ENCODE results near the gene SORCS2. TPM values are rescaled to one million over a fixed set of nuclear protein-coding genes. Genes with fewer than 3 reads are reported as not detected.

The SORCS2 gene
- total and polyA plus RNA-seq, 2 of the 8 experiments (the other 6 are each of a cell fraction or from before 2014, with no cell fraction given) = 0.36 to 1.8 TPM

DNA sequence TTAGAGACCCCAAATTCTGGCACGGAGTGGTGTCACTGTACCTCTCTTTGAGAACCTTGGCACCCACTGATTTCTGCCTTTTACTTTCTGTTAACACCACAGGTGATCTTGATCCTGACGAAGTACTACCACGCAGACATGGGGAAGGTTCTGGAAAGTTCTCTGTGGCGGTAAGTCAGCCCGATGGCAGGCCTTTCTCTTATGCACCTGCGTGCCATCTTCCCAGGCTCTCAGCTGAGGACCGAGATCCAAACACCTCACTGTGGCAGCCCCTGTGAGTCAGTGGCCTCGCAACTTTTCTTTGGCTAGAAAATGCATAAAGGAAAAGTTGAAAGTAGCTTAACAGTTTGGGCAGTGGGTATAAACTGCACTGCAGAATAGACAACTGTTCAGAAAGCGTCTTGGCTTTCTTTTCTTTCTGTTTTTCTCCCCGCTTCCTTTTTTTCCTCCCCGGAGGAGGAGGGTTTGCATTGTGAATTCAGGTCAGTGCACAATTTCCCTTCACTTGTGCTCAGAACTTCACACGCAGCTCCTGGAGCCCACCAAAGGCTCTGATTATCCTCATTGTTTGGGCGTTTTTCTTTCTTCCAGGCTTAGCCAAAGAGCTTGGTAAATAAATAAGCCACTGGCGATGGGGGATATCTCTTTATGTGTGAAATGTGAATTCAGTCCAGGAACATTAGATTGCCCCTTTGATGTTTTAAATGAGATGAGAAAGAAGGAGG, 204.0 kb downstream of the SORCS2 start:
- Histone ChIP-seq H2BK12ac (ENCODE audit: low read depth, low read length) (no peak overlapping the region), H3K79me2 (ENCODE audit: control insufficient read depth in 1 of 2, insufficient read depth in 2 of 2, low read length in 2 of 2) (no peaks in the 10 kb centered on the region), H3K9ac (replicated peaks in 1 of 4; ENCODE audit: extremely low read depth in 1 of 4, low read depth in 3 of 4, low read length in 3 of 4) (no peak overlapping the region; a peak in 2 of 7 replicates), H3K18ac (ENCODE audit: extremely low read depth, low read length) (no peak overlapping the region), H3K27me3 (replicated peaks in 1 of 4; ENCODE audit: control insufficient read depth in 3 of 4, extremely low read depth in 1 of 4, insufficient read depth in 3 of 4, low read length in 3 of 4) (peaks cover 0 to 3% (median 0%) of the 10 kb centered on the region in 4 experiments; a peak in 1 of 7 replicates), H3K9me3 (ENCODE audit: insufficient read depth in 2 of 2, low read depth in 1 of 2, low read length in 1 of 2) (no peaks in the 10 kb centered on the region), H3K14ac (ENCODE audit: insufficient read length) (no peak overlapping the region), H3K4ac (replicated peaks; ENCODE audit: insufficient read length, low read depth, low read length) (no peak overlapping the region), H4K5ac (ENCODE audit: insufficient read length, low read depth, low read length) (no peak overlapping the region), H3K56ac (replicated peaks; ENCODE audit: insufficient read length, low read depth, low read length) (no peak overlapping the region), H2BK15ac (ENCODE audit: low read length) (no peak overlapping the region), H3K27ac (ENCODE audit: low read depth, low read length) (no peak overlapping the region), H3K79me1 (ENCODE audit: low read depth, low read length) (no peaks in the 10 kb centered on the region), H3K4me1 (replicated peaks in 1 of 4; ENCODE audit: control insufficient read depth in 3 of 4, insufficient read depth in 4 of 4, low read length in 3 of 4) (no peaks in the 10 kb centered on the region), H3K4me2 (ENCODE audit: insufficient read depth in 1 of 2, low read depth in 2 of 2, low read length in 2 of 2) (no peak overlapping the region), H2BK20ac (ENCODE audit: low read length) (no peak overlapping the region), H4K91ac (replicated peaks; ENCODE audit: insufficient read length, low read length) (no peak overlapping the region), H4K8ac (ENCODE audit: extremely low read depth, insufficient read depth, low read length) (no peak overlapping the region), H2AFZ (ENCODE audit: low read length) (no peak overlapping the region), H2BK5ac (ENCODE audit: low read depth, low read length) (no peak overlapping the region), H2BK120ac (replicated peaks; ENCODE audit: low read depth, low read length) (no peak overlapping the region), H4K20me1 (replicated peaks in 1 of 2; ENCODE audit: control insufficient read depth in 1 of 2, insufficient read depth in 2 of 2, low read length in 2 of 2) (peaks cover 0 to 2% of the 10 kb centered on the region in 2 experiments), H3K4me3 (ENCODE audit: extremely low read depth in 1 of 4, insufficient read depth in 2 of 4, low read depth in 3 of 4, low read length in 4 of 4) (no peak overlapping the region), H3K23me2 (ENCODE audit: low read depth, low read length) (peaks cover 9% of the 10 kb centered on the region; the same call in 1 of the 2 replicates), H3K23ac (ENCODE audit: insufficient read length) (no peak overlapping the region), H3K36me3 (ENCODE audit: control insufficient read depth in 2 of 4, insufficient read depth in 4 of 4, low read length in 3 of 4) (no peaks in the 10 kb centered on the region), H2AK5ac (ENCODE audit: low read depth, low read length) (no peak overlapping the region)
- TF ChIP-seq SIN3A (conservative IDR thresholded peaks at IDR 0.05 in 1 of 2, IDR thresholded peaks at IDR 0.05 in 1 of 2; ENCODE audit: low read depth in 1 of 2, low read length in 2 of 2) = no peak
- WGBS, 2 experiments (ENCODE audit: extremely low coverage in 1 of 2, insufficient coverage in 1 of 2, insufficient read length in 1 of 2, insufficient replicate concordance in 2 of 2, low coverage in 1 of 2, low lambda C conversion rate in 2 of 2, missing lambda C conversion rate in 1 of 2) = 92% methylated on average over 14 of the region's 14 CpGs; no CpG with 5 or more reads in 1 of the 2 experiments
- ChIA-PET CTCF (ENCODE audit: partially characterized antibody) (interaction anchor here (1.5 kb wide), 2 partner anchors 15 to 65 kb away, joined by 5 read pairs; no protein-coding TSS in a partner anchor), POLR2A (ENCODE audit: partially characterized antibody) (no interaction called here)
- peak in 1 of 2 experiments; percentile 7 for DNase-seq (ENCODE audit: low read depth in 1 of 2, low spot score in 2 of 2)
- no peak for FAIRE-seq
